HG02870 (cell line): ENCODE data around the gene APOM.

ENCODE experiments used
- ATAC-seq: cut with Tn5 transposase; IDR thresholded peaks from one replicate; pipeline ENCODE4 v1.9.1; 2021; ENCODE audit warnings: mild to moderate bottlenecking, moderate library complexity; ENCODE audit not compliant: unreplicated experiment

Gene APOM

DNA sequence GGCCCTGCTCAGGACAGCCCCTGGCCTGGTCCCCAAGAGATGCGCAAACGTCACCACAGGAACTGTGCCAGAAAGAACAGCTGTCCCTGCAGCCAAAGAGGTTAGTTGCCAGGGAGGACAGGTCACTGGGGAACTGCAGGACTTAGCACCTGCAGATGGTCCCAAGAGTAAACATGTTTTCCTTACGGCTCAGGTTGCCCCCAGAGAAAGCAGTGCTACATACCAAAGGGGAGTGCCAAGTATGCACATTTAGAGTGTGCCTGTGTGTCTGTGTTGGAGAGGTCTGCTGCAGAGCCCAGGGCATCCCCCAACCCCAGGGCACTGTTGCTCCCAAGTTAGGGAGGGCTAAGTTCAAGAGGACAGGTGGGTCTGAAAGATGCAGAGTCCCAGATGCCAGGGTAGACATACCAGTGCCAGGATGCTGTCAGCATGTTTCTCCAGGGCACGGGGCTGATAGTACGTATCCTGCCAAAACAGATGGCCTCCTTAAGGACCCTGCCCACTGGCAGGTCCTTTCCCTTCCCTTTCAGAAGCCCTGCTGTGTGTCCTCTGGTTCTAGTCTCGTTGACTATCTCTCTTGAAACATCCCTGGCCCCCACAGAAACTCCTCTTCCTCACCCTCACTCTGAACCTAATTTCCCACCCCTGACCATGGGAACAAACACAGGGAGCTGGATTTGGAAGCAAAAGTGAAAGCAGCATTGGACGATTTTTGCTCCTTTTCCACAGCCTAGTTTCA is 46.1 kb downstream of the APOM start:
- no peak for ATAC-seq

- ATAC-seq: no peak
Observed at GRCh38 chr6:31702405-31702818, 46.7 kb downstream of the APOM start.

DNA sequence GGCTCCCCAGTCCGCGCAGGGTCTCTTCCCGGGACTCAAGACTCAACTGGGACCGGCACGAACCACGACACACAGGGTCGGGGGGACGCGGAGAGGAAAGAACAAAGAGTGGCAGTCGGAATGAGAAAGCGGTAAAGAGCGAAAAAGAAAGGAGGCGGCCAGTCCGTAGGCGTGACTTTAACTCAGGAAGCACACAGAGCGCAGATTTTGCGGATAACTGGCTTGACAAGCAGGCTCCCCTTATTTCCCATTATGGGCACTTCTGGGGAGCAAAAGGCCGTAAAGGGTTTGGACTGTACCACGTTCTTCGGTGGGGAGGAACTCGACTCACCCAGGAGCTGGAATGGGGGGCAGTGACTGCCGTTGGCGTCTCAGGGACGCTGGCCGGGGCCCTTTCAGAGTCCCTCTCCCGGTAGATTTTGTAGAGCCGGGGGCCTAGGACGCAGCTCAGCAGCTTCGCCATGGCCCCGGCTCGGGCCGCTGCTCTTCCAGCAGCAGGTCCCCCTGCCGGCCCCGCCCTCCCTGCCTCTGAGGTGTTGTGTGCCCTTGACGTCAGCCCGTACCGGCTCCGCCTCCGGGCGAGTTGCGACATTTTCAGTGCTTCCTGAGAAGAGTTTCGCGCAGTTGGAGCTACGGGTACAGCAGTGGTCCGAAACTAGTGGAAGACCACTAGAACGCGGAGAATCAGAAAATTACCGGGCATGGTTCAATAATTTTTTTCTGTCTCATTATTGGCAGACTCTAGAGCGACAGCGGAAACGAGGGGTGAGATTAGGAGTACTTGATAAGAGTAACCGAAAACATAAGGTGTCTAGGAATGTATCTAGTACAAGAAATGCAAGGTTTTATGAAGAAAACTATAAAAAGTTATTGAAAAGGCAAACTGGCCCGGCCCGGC is 47.4 kb downstream of the APOM start, which contains the start of gene ABHD16A:
Gene ABHD16A, minus strand, starts transcription at position 506 of the 898 bp plus-strand sequence. Its CDS starts 43 bp downstream, at position 463.
- ATAC-seq: peak; percentile 81

DNA sequence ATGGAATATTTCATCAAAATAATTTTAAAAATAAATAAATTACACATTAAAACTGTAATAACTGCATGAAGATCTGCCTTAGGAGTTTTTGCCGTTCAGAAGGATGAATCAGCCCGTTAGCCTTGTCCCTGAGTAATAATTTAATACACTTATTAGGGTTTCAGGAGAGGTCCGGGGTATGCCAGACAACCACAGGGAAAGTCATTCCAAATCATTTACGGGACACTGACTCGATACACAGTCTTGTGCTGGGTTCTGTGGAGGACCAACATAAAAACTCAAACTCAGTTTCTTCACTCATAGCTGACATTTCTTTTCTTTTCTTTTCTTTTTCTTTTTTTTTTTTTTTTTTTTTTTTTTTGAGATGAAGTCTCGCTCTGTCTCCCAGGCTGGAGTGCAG is 50.2 kb downstream of the APOM start:
- ATAC-seq: no peak

GRCh38 chr6:31706599-31706998 is 50.9 kb downstream of the APOM start, which contains the start of gene LY6G6F:
Gene LY6G6F (plus strand): TSS chr6:31706866. CDS start chr6:31706907, 41 bp downstream.
- no peak for ATAC-seq

- ATAC-seq: no peak
Observed at GRCh38 chr6:31707701-31708100, 52.0 kb downstream of the APOM start.
